GM23338 (cell line): ENCODE results near the gene AKR1E2. TPM values are rescaled to one million over a fixed set of nuclear protein-coding genes. Genes with fewer than 3 reads are reported as not detected.

ENCODE experiments used
- ATAC-seq: fragments of 200-7000 bp; cut with Tn5 transposase; 3 replicates; pipeline ENCODE4 v1.9.1; 2020
- DNase-seq: peaks from one replicate; pipeline ENCODE4 v3.0.0-alpha.2; 2015; ENCODE audit warnings: low spot score
- H2AFZ ChIP-seq: fragments of 200-600 bp; sonication (generic); 2 replicates; pipeline ENCODE4 v1.8.0; 2016; ENCODE audit warnings: antibody characterized with exemption, mild to moderate bottlenecking, moderate library complexity
- H3F3A ChIP-seq: fragments of 200-600 bp; sonication (generic); replicated peaks from 2 replicates; pipeline ENCODE4 v1.8.0; 2017; ENCODE audit warnings: antibody characterized with exemption, mixed run types, low read depth
- H3K27ac ChIP-seq: fragments of 200-600 bp; sonication (generic); 2 replicates; pipeline ENCODE4 v1.6.1; 2016; ENCODE audit warnings: low read depth
- H3K27me3 ChIP-seq: fragments of 200-600 bp; sonication (generic); 2 replicates; pipeline ENCODE4 v1.8.0; 2016; ENCODE audit warnings: mild to moderate bottlenecking, mixed run types, moderate library complexity; ENCODE audit not compliant: insufficient read depth
- H3K36me3 ChIP-seq: fragments of 200-600 bp; sonication (generic); 2 replicates; pipeline ENCODE4 v1.8.0; 2016; ENCODE audit warnings: mild to moderate bottlenecking; ENCODE audit not compliant: insufficient read depth
- H3K4me1 ChIP-seq: fragments of 200-600 bp; sonication (generic); 2 replicates; pipeline ENCODE4 v1.8.0; 2016; ENCODE audit warnings: mild to moderate bottlenecking, moderate library complexity; ENCODE audit not compliant: insufficient read depth
- H3K4me2 ChIP-seq: fragments of 200-600 bp; sonication (generic); 2 replicates; pipeline ENCODE4 v1.7.1; 2017; ENCODE audit warnings: mixed run types
- H3K4me3 ChIP-seq: fragments of 200-600 bp; sonication (generic); 2 replicates; pipeline ENCODE4 v1.6.1; 2016; ENCODE audit warnings: mixed run types
- H3K79me2 ChIP-seq: fragments of 200-600 bp; sonication (generic); replicated peaks from 2 replicates; pipeline ENCODE4 v1.8.0; 2017; ENCODE audit warnings: mild to moderate bottlenecking; ENCODE audit not compliant: insufficient read depth
- H3K9me2 ChIP-seq: fragments of 200-600 bp; sonication (generic); 2 replicates; pipeline ENCODE4 v1.8.0; 2017; ENCODE audit not compliant: insufficient read depth
- H4K20me1 ChIP-seq: fragments of 200-600 bp; sonication (generic); replicated peaks from 2 replicates; pipeline ENCODE4 v1.8.0; 2017; ENCODE audit warnings: mild to moderate bottlenecking; ENCODE audit not compliant: insufficient read depth
- H3K27ac Mint-ChIP-seq: 2 replicates; pipeline ENCODE4 v1.8.0; 2020; ENCODE audit warnings: inconsistent platforms, mild to moderate bottlenecking, moderate library complexity, mixed read lengths
- H3K27me3 Mint-ChIP-seq: 3 replicates; pipeline ENCODE4 v1.8.0; 2022; ENCODE audit warnings: low read depth, mild to moderate bottlenecking, moderate library complexity, mixed read lengths, inconsistent platforms; ENCODE audit not compliant: insufficient read depth, poor library complexity
- H3K36me3 Mint-ChIP-seq: 3 replicates; pipeline ENCODE4 v1.8.0; 2021; ENCODE audit warnings: low read depth, mild to moderate bottlenecking, inconsistent platforms, moderate library complexity, mixed read lengths
- H3K4me1 Mint-ChIP-seq: 3 replicates; pipeline ENCODE4 v1.8.0; 2020; ENCODE audit warnings: mild to moderate bottlenecking, inconsistent platforms, mixed read lengths
- H3K4me3 Mint-ChIP-seq: 3 replicates; pipeline ENCODE4 v1.8.0; 2021; ENCODE audit warnings: moderate library complexity, mild to moderate bottlenecking, inconsistent platforms, mixed read lengths
- H3K9me3 Mint-ChIP-seq: 3 replicates; pipeline ENCODE4 v1.8.0; 2020; ENCODE audit warnings: moderate library complexity, mild to moderate bottlenecking, inconsistent platforms, mixed read lengths
- CREB1 ChIP-seq: fragments of 250-450 bp; sonication (Bioruptor Pico); IDR thresholded peaks from 2 replicates; pipeline ENCODE4 v1.5.0; 2020; ENCODE audit warnings: low read depth, mild to moderate bottlenecking, moderate library complexity
- EZH2phosphoT487 ChIP-seq: fragments of 200-600 bp; sonication (generic); IDR thresholded peaks from one replicate; pipeline ENCODE4 v1.8.1; 2018; ENCODE audit warnings: antibody characterized with exemption; ENCODE audit not compliant: unreplicated experiment
- JUNB ChIP-seq: IDR thresholded peaks from one replicate; pipeline ENCODE4 v1.6.1; 2016; ENCODE audit warnings: antibody characterized with exemption; ENCODE audit not compliant: unreplicated experiment
- NANOG ChIP-seq: IDR thresholded peaks from 2 replicates; pipeline ENCODE4 v1.6.1; 2016; ENCODE audit warnings: antibody characterized with exemption, borderline replicate concordance
- POLR2AphosphoS5 ChIP-seq: IDR thresholded peaks from 2 replicates; pipeline ENCODE4 v1.6.1; 2016; ENCODE audit warnings: antibody characterized with exemption, low read depth
- REST ChIP-seq: IDR thresholded peaks from one replicate; pipeline ENCODE4 v1.6.1; 2018; ENCODE audit warnings: antibody characterized with exemption; ENCODE audit not compliant: unreplicated experiment
- STAT1 ChIP-seq: IDR thresholded peaks from one replicate; pipeline ENCODE4 v1.6.1; 2016; ENCODE audit warnings: antibody characterized with exemption; ENCODE audit not compliant: unreplicated experiment
- ZNF114 ChIP-seq: fragments of 250-450 bp; sonication (Bioruptor Pico); IDR thresholded peaks from 2 replicates; pipeline ENCODE4 v1.5.0; 2020; ENCODE audit warnings: mild to moderate bottlenecking, moderate library complexity
- ZNF331 ChIP-seq: fragments of 250-450 bp; sonication (Bioruptor Pico); IDR thresholded peaks from 2 replicates; pipeline ENCODE4 v1.5.0; 2020; ENCODE audit warnings: low read depth, mild to moderate bottlenecking, moderate library complexity
- polyA plus RNA-seq: library from polyadenylated mRNA; unstranded; fragments of >200 nt; fragmentation: Nextera tagmentation; extraction: Ambion mirVana; gene quantifications from 2 replicates; pipeline ENCODE4 v1.2.1, GENCODE V29; 2016
- total RNA-seq: library from RNA; depleted of rRNA; stranded (reverse); fragments of >200 nt; shearing (Covaris generic); gene quantifications from 2 replicates; pipeline ENCODE4 v1.2.3, GENCODE V29; 2014
- TF ChIP-seq, protein P1 (sequence below): IDR thresholded peaks from 2 replicates; pipeline ENCODE4 v1.6.1; 2016; ENCODE audit warnings: antibody characterized with exemption
- TF ChIP-seq, protein P2 (sequence below): fragments of 250-450 bp; sonication (Bioruptor Pico); IDR thresholded peaks from 2 replicates; pipeline ENCODE4 v1.5.0; 2020; ENCODE audit warnings: mild to moderate bottlenecking, moderate library complexity

Gene AKR1E2
- total and polyA plus RNA-seq, 2 experiments from 2014 or later: 2.2 to 4.3 TPM

DNA sequence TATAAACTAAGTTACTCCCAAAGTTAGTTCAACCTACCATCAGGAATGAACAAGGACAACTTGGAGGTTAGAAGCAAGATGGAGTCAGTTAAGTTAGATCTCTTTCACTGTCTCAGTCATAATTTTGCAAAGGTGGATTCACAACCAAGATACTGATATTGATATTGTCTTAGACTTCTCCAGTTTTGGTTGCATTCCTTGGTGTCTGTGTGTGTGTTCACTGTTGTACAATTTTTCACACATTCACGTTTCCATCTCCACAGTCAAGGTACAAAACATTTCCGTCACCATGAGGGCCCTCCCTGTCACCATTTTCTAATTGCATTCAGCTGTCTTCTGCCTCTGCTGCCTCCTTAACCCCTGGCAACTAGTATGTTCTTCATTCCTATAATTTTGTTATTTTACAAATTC, 41.1 kb downstream of the AKR1E2 start:
- TF ChIP-seq, protein P1, sequence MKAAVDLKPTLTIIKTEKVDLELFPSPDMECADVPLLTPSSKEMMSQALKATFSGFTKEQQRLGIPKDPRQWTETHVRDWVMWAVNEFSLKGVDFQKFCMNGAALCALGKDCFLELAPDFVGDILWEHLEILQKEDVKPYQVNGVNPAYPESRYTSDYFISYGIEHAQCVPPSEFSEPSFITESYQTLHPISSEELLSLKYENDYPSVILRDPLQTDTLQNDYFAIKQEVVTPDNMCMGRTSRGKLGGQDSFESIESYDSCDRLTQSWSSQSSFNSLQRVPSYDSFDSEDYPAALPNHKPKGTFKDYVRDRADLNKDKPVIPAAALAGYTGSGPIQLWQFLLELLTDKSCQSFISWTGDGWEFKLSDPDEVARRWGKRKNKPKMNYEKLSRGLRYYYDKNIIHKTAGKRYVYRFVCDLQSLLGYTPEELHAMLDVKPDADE: no peak
- TF ChIP-seq REST (no peak), JUNB (no peak), CREB1 (CRISPR knock-in tag) (no peak), STAT1 (no peak), EZH2phosphoT487 (no peak), POLR2AphosphoS5 (no peak), NANOG (no peak), ZNF331 (no peak), ZNF114 (CRISPR knock-in tag) (no peak)
- TF ChIP-seq, protein P2, sequence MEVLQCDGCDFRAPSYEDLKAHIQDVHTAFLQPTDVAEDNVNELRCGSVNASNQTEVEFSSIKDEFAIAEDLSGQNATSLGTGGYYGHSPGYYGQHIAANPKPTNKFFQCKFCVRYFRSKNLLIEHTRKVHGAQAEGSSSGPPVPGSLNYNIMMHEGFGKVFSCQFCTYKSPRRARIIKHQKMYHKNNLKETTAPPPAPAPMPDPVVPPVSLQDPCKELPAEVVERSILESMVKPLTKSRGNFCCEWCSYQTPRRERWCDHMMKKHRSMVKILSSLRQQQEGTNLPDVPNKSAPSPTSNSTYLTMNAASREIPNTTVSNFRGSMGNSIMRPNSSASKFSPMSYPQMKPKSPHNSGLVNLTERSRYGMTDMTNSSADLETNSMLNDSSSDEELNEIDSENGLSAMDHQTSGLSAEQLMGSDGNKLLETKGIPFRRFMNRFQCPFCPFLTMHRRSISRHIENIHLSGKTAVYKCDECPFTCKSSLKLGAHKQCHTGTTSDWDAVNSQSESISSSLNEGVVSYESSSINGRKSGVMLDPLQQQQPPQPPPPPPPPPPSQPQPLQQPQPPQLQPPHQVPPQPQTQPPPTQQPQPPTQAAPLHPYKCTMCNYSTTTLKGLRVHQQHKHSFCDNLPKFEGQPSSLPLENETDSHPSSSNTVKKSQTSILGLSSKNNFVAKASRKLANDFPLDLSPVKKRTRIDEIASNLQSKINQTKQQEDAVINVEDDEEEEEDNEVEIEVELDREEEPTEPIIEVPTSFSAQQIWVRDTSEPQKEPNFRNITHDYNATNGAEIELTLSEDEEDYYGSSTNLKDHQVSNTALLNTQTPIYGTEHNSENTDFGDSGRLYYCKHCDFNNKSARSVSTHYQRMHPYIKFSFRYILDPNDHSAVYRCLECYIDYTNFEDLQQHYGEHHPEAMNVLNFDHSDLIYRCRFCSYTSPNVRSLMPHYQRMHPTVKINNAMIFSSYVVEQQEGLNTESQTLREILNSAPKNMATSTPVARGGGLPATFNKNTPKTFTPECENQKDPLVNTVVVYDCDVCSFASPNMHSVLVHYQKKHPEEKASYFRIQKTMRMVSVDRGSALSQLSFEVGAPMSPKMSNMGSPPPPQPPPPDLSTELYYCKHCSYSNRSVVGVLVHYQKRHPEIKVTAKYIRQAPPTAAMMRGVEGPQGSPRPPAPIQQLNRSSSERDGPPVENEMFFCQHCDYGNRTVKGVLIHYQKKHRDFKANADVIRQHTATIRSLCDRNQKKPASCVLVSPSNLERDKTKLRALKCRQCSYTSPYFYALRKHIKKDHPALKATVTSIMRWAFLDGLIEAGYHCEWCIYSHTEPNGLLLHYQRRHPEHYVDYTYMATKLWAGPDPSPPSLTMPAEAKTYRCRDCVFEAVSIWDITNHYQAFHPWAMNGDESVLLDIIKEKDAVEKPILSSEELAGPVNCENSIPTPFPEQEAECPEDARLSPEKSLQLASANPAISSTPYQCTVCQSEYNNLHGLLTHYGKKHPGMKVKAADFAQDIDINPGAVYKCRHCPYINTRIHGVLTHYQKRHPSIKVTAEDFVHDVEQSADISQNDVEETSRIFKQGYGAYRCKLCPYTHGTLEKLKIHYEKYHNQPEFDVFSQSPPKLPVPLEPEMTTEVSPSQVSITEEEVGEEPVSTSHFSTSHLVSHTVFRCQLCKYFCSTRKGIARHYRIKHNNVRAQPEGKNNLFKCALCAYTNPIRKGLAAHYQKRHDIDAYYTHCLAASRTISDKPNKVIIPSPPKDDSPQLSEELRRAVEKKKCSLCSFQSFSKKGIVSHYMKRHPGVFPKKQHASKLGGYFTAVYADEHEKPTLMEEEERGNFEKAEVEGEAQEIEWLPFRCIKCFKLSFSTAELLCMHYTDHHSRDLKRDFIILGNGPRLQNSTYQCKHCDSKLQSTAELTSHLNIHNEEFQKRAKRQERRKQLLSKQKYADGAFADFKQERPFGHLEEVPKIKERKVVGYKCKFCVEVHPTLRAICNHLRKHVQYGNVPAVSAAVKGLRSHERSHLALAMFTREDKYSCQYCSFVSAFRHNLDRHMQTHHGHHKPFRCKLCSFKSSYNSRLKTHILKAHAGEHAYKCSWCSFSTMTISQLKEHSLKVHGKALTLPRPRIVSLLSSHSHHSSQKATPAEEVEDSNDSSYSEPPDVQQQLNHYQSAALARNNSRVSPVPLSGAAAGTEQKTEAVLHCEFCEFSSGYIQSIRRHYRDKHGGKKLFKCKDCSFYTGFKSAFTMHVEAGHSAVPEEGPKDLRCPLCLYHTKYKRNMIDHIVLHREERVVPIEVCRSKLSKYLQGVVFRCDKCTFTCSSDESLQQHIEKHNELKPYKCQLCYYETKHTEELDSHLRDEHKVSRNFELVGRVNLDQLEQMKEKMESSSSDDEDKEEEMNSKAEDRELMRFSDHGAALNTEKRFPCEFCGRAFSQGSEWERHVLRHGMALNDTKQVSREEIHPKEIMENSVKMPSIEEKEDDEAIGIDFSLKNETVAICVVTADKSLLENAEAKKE: no peak
- Histone ChIP-seq H3F3A (no peaks in the 10 kb centered on the region), H3K4me1 (peaks cover 23% of the 10 kb centered on the region; the same call in 1 of the 2 replicates), H3K9me2 (no peaks in the 10 kb centered on the region), H3K79me2 (no peaks in the 10 kb centered on the region), H3K27ac (no peak overlapping the region), H4K20me1 (no peaks in the 10 kb centered on the region), H3K4me2 (no peak overlapping the region), H3K27me3 (no peaks in the 10 kb centered on the region), H3K4me3 (no peak overlapping the region), H2AFZ (no peak overlapping the region), H3K36me3 (no peaks in the 10 kb centered on the region)
- no peak for ATAC-seq
- Mint-ChIP-seq H3K36me3 (no peaks in the 10 kb centered on the region), H3K9me3 (peaks cover 5% of the 10 kb centered on the region; the same call in 1 of the 3 replicates), H3K4me1 (peaks cover 18% of the 10 kb centered on the region), H3K4me3 (no peak overlapping the region), H3K27ac (no peak overlapping the region), H3K27me3 (no peaks in the 10 kb centered on the region)
- no peak for DNase-seq
